ENCODE results near the gene TBC1D9.

- TF ChIP-seq POLR2A (IDR thresholded peaks at IDR 0.05; ENCODE audit: low read length) (no peak), GATA1 (IDR thresholded peaks at IDR 0.05; ENCODE audit: low read depth, low read length) (no peak)
These were observed 62.6 kb downstream of the TBC1D9 start for GRCh38 chr4:140693562-140693961.
